ENCODE data around the gene RFX3.

Gene RFX3

GRCh38 chr9:3435732-3436131 is 90.1 kb downstream of the RFX3 start (continued):
- TF ChIP-seq ZIC2 (tag by site-specific recombination; IDR thresholded peaks at IDR 0.05) (no peak), ZNF311 (tag by site-specific recombination; IDR thresholded peaks at IDR 0.05; ENCODE audit: borderline replicate concordance) (no peak), ZSCAN4 (tag by site-specific recombination; IDR thresholded peaks at IDR 0.05) (no peak)

GRCh38 chr9:3434594-3434993 is 91.2 kb downstream of the RFX3 start:
- H3K36me3 ChIP-seq (ENCODE audit: control insufficient read depth in 2 of 2, insufficient read depth in 1 of 2, low read length in 2 of 2), result no peaks in the 10 kb centered on the region
- no peak overlapping the region for H3K4me3 ChIP-seq (ENCODE audit: low read depth, low read length)
- H3K27ac ChIP-seq (ENCODE audit: extremely low read depth, low read depth, low read length), result no peak overlapping the region
- ChIA-PET CTCF (no interaction called here), POLR2A (no interaction called here)
- no peaks in the 10 kb centered on the region for H3K9me3 ChIP-seq (ENCODE audit: control insufficient read depth, insufficient read depth, low read depth, low read length)
- TF ChIP-seq ZNF266 (tag by site-specific recombination; IDR thresholded peaks at IDR 0.05; ENCODE audit: low read depth), result no peak
- no peak for TF ChIP-seq ZNF311 (tag by site-specific recombination; IDR thresholded peaks at IDR 0.05; ENCODE audit: borderline replicate concordance)
- no peak for TF ChIP-seq PRDM1 (tag by site-specific recombination; IDR thresholded peaks at IDR 0.05)
- H3K4me1 ChIP-seq (ENCODE audit: control insufficient read depth, insufficient read depth, low read length), result no peaks in the 10 kb centered on the region

DNA sequence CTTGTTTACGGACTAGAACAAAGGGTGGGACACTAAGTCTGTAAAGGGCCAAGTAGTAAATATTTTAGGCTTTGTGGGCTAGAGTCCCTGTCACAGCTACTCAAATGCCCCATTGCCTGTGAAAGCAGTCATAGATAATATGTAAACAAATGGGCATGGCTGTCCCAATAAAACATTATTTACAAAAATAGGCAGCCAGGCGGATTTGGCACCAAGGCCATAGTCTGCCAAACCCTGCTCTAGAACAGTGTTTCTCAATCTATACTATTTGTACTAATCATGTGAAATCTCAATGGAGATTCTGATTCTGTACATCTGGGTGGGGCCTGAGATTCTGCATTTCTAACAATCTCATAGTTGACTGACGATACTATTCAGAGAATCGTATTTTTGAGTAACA is 92.0 kb downstream of the RFX3 start:
- Histone ChIP-seq H3K9me3 (ENCODE audit: control insufficient read depth, insufficient read depth, low read depth, low read length) (no peaks in the 10 kb centered on the region), H3K4me1 (ENCODE audit: control insufficient read depth, insufficient read depth, low read length) (no peaks in the 10 kb centered on the region), H3K27ac (ENCODE audit: extremely low read depth, low read depth, low read length) (no peak overlapping the region), H3K4me3 (ENCODE audit: low read depth, low read length) (no peak overlapping the region), H3K36me3 (ENCODE audit: control insufficient read depth in 2 of 2, insufficient read depth in 1 of 2, low read length in 2 of 2) (no peaks in the 10 kb centered on the region)
- ChIA-PET CTCF (no interaction called here), POLR2A (no interaction called here)
- TF ChIP-seq TRIM28 (IDR thresholded peaks at IDR 0.05; ENCODE audit: borderline replicate concordance, low read length) (no peak), MYNN (tag by site-specific recombination; IDR thresholded peaks at IDR 0.05; ENCODE audit: borderline replicate concordance) (no peak), SETDB1 (IDR thresholded peaks at IDR 0.05; ENCODE audit: insufficient read length, low read length) (no peak)

DNA sequence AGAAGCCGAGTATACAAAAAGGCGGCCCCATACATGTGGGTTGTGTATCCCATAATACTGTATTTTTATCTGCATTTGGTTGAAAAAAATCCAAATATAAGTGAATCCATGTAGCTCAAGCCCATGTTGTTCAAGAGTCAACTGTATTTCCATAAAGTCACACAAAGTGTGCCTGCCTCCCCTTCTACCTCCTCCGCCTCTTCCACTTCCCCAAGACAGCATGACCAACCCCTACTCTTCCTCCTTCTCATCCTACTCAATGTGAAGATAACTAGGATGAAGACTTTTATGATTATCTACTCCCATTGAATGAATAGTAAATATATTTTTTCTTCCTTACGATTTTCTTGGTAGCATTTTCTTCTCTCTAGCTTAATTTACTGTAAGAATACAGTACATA is 92.7 kb downstream of the RFX3 start:
- H3K9me3 ChIP-seq (ENCODE audit: control insufficient read depth, insufficient read depth, low read depth, low read length), result no peaks in the 10 kb centered on the region
- ChIA-PET CTCF (interaction anchor here (4.0 kb wide), 1 partner anchor 8 kb away, joined by 30 read pairs; no protein-coding TSS in a partner anchor), POLR2A (no interaction called here)
- no peak overlapping the region for H3K4me3 ChIP-seq (ENCODE audit: low read depth, low read length)
- no peaks in the 10 kb centered on the region for H3K36me3 ChIP-seq (ENCODE audit: control insufficient read depth in 2 of 2, insufficient read depth in 1 of 2, low read length in 2 of 2)
- no peaks in the 10 kb centered on the region for H3K4me1 ChIP-seq (ENCODE audit: control insufficient read depth, insufficient read depth, low read length)
- no peak overlapping the region for H3K27ac ChIP-seq (ENCODE audit: extremely low read depth, low read depth, low read length)
- TF ChIP-seq ZNF776 (tag by site-specific recombination; IDR thresholded peaks at IDR 0.05; ENCODE audit: borderline replicate concordance) (no peak), KLF10 (tag by site-specific recombination; IDR thresholded peaks at IDR 0.05) (no peak), ZNF426 (tag by site-specific recombination; IDR thresholded peaks at IDR 0.05) (no peak), ZNF394 (tag by site-specific recombination; IDR thresholded peaks at IDR 0.05; ENCODE audit: borderline replicate concordance) (no peak), ZXDB (tag by site-specific recombination; IDR thresholded peaks at IDR 0.05) (no peak), ZNF202 (tag by site-specific recombination; IDR thresholded peaks at IDR 0.05; ENCODE audit: borderline replicate concordance) (no peak), ZNF610 (tag by site-specific recombination; IDR thresholded peaks at IDR 0.05; ENCODE audit: borderline replicate concordance) (no peak), ZNF398 (tag by site-specific recombination; IDR thresholded peaks at IDR 0.05) (no peak), PRDM10 (tag by site-specific recombination; IDR thresholded peaks at IDR 0.05) (no peak), ZNF777 (tag by site-specific recombination; IDR thresholded peaks at IDR 0.05; ENCODE audit: borderline replicate concordance) (no peak), BCL6B (tag by site-specific recombination; IDR thresholded peaks at IDR 0.05) (no peak)
